HL-60/S4 treated with retinoic acid at 250 ng/mL for 4 days and 3 days (cell line): Measurements from ENCODE around the gene FAM120A.
"Not testable (repeated sequence)": the region's sequence is repeated elsewhere in the genome, so short reads cannot be mapped to it uniquely, and the experiment has no call there.

Source experiments
- in situ Hi-C: fragments of 300-500 bp; cut with MboI; formaldehyde crosslinking; loops from 2 replicates; pipeline ENCODE4 v1.7.0; 2022; ENCODE audit warnings: low sequenced_read_pairs

The FAM120A gene

GRCh38 chr9:93508207-93508606 is 56.7 kb downstream of the FAM120A start:
- in situ Hi-C loops, result no loop called here

GRCh38 chr9:93509084-93509483 is 57.6 kb downstream of the FAM120A start:
- in situ Hi-C loops, result no loop called here

GRCh38 chr9:93510041-93510440 is 58.6 kb downstream of the FAM120A start:
- in situ Hi-C loops, result no loop called here

DNA sequence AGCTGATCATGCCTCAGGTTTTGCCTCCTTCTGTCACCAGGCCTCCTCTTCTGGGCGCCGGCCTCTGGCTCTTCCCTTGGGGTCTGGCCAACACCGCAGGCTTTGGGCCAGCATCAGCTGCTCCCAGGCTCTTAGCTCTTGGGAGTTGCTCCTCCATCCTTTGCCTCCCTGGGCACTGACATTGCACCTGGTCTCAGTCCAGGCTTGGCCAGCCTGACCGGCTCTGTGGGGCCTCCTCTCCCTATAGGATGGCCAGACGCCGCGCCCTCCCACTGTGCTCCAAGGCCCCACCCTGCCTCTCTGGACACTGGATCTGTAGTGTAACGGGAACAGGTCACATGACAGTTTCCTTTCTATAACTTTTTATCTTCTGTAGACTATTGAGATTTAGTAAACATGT is 59.7 kb downstream of the FAM120A start:
- in situ Hi-C loops, result not testable (repeated sequence)

DNA sequence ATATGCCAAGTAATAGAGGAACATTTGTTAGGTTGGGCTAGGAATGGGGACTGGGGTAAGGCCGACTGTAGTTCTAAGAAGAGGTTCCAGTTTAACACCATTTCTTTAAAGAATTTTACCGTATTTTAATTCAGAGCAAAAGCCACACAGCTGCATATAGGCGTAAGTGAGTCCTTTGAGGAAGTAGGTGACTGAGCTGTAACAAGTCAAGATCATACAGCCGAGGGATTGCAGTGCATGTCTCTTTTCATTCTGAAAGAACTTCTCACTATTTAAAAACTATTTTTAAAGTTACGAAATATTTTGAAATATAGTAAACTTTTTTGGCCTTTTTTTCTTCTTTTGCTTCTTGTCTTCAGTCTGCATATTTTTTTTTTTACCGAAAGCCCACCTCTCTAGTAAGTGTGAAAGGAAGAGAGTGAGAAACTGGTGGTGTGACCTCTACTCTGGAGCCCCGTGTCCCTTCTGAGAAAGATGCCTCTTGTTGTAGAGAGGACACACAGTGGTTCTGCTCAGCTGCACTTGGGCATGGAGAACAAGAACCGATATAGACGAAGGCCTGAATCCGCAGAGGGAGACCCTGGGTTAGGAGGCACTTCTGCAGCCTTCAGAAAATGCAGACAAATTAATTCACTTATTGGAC is 60.8 kb downstream of the FAM120A start:
- in situ Hi-C loops, result not testable (repeated sequence)

- in situ Hi-C loops, result no loop called here
Observed at GRCh38 chr9:93513606-93514005, 62.1 kb downstream of the FAM120A start.

- in situ Hi-C loops, result no loop called here
Observed at GRCh38 chr9:93517331-93517730, 65.8 kb downstream of the FAM120A start.

GRCh38 chr9:93520523-93520922 is 69.0 kb downstream of the FAM120A start:
- in situ Hi-C loops, result no loop called here

DNA sequence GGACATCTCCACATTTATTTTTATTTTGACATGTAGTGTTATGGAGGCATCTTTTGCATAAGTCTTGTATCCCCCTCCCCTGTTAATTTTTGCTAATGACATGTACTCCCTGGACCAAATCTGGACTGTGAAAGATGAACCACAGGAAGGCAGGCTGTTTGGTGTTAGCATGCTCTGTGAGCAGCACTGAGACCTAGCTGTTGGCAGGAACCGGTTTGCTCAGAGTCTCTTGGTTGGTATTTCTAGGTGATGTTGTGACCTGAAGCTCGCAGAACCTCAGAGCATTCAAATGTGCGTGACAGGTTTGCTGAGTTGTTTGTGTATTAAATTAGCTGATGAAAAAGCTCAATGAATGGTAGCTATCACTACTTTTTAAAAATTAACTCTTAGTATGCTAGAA is 71.3 kb downstream of the FAM120A start:
- in situ Hi-C loops, result no loop called here

DNA sequence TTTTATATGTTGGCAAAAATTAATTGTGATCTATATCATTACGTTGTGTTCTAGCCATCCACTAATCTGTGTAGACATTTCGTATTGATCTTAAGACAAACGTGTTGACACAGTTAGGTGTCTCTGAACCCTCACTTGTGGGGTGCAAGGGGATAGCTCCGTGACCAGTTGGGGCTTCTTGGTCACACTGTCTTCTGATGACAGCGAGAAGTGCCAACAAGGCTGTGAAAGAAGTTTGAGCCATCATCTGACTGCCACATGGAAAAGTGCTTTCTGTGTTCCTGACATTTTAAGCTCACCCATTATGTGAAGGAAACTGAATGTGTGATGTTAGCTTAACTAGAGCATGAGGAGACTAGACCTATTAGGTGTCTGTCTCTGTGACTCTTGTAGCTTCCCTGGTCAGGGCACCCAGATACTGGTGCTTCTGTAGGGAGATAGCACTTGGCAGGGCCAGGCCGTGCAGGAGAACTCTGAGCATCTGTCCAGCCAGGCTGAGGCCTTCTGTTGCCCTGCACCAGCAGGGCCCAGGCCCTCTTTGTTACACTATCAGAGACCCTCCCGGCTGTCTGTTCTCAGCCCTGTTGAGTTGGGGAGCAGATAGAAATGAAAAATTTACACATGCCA is 72.1 kb downstream of the FAM120A start:
- in situ Hi-C loops, result no loop called here

- in situ Hi-C loops, result no loop called here
Observed at GRCh38 chr9:93525476-93525875, 74.0 kb downstream of the FAM120A start.

GRCh38 chr9:93531374-93531773 is 79.9 kb downstream of the FAM120A start:
- in situ Hi-C loops, result no loop called here

DNA sequence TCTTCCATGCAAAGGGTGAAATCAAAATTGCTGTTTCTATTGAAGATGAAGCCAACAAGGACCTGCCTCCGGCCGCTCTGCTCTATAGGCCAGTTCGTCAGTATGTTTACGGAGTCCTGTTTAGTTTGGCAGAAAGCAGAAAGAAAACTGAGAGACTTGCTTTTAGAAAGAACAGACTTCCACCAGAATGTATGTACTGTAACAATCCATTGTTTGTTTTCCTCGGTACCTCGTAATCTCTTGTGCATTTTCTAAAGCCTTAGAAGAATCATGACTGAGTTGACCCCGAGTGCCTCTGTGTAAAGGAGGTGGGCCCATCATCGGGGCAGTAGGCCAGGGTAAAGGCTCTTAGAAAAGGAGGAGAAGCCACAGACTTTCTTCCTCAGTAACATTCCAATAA is 80.7 kb downstream of the FAM120A start:
- in situ Hi-C loops, result no loop called here

DNA sequence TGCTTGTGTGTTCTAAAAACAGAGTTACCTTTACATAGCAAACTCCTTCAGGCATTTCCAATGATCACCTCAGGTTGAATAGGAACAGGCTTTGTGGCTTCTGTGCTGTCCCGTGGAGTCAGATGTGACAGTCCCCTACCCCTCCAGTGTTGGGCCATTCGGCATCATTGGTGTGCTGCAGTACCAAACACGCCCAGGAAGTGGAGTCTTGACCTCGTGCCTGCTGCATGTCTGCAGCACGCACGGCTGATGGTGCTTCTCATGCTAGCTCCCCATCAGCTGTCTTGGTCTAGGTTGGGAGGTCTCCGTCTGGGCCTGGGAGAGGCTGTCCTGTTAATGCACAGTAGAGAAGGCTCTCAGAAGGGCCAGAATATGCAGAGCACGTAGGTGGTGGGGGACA is 82.4 kb downstream of the FAM120A start:
- in situ Hi-C loops, result no loop called here

DNA sequence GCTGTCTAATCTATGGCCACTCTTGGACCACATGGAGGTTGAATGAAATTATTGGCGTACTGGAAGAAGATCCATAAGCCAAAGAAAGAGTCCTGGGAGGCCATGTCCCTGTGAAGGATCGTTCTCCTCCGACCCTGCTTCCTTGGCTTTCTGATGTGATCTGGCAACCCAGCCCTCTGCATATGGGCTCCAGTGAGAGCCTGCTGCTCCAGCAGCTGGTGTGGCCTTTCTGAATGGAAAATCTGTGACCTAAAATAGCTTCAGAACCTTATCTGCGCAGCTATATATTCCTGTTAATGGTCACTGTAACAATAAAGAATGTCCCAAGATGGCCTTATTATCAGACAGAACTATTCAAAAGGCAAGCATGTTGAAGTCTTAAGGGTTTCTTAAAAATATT is 84.7 kb downstream of the FAM120A start:
- in situ Hi-C loops, result no loop called here

- in situ Hi-C loops, result no loop called here
Observed at GRCh38 chr9:93536874-93537273, 85.4 kb downstream of the FAM120A start.

- in situ Hi-C loops, result no loop called here
Observed at GRCh38 chr9:93540305-93540704, 88.8 kb downstream of the FAM120A start.

DNA sequence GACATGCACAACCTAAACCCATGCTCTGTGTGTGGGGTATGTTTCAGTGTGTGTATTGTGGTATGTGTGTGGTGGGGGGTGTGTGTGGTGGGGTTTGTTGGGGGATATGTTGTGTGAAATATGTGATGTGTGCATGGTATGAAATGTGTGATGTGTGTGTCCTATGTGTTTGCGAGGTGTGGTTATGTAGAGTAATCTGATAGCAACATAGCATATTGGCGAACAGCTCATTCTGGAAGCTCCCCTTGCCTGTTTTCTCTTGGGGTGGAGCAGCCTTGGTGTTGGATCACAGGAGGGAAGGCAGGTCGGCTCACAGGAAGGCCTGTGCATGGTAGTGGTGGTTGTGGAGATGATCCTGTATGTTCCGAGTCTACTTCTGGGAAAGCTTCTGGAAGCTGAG is 89.5 kb downstream of the FAM120A start:
- in situ Hi-C loops, result no loop called here

- in situ Hi-C loops, result no loop called here
Observed at GRCh38 chr9:93541581-93542349, 90.3 kb downstream of the FAM120A start.

GRCh38 chr9:93543117-93543516 is 91.6 kb downstream of the FAM120A start:
- in situ Hi-C loops, result no loop called here

- in situ Hi-C loops, result no loop called here
Observed at GRCh38 chr9:93546356-93546755, 94.9 kb downstream of the FAM120A start.

DNA sequence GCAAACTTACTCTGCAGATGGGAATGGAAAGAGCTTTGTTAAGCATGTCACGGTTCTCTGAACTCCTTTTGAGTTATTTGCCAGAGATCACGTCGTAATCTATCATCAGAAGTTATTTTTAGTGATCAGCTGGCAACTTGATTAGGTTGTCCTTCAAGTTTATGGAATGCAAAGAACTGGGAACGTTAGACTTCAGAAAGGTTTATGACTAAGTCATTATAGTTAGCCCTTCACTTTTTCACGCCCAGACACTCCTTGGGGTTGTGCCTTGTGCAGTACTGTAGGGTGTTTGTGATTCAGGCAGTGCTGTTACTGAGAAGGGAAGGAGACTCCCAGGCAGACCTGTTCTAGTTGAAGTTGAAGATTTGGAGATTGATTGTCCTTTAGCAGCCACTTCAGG is 98.1 kb downstream of the FAM120A start:
- in situ Hi-C loops, result no loop called here
